Mesothelial cell of epicardium (in vitro differentiated cells): ENCODE results near the gene AUTS2. TPM values are rescaled to one million over a fixed set of nuclear protein-coding genes. Genes with fewer than 3 reads are reported as not detected.

Experiments used
- DNase-seq, 2 experiments: peaks; one replicate each; pipeline ENCODE4 v3.0.0; 2021; ENCODE audit warnings: low spot score in 2 of 2; ENCODE audit not compliant: unreplicated experiment in 2 of 2
- H3K27ac Mint-ChIP-seq: 2 replicates; pipeline ENCODE4 v1.8.0; 2021; ENCODE audit warnings: mixed read lengths
- H3K27me3 Mint-ChIP-seq: 2 replicates; pipeline ENCODE4 v1.8.0; 2021; ENCODE audit warnings: low read depth, mixed read lengths
- H3K36me3 Mint-ChIP-seq: 2 replicates; pipeline ENCODE4 v1.8.0; 2021; ENCODE audit warnings: mixed read lengths
- H3K4me1 Mint-ChIP-seq: 2 replicates; pipeline ENCODE4 v1.8.0; 2021; ENCODE audit warnings: mixed read lengths
- H3K4me3 Mint-ChIP-seq: 2 replicates; pipeline ENCODE4 v1.8.0; 2021; ENCODE audit warnings: mild to moderate bottlenecking, moderate library complexity, mixed read lengths
- H3K9me3 Mint-ChIP-seq: 2 replicates; pipeline ENCODE4 v1.8.0; 2021; ENCODE audit warnings: mixed read lengths
- total RNA-seq: library from RNA; stranded (reverse); gene quantifications from 3 replicates; pipeline ENCODE4 v1.2.1, GENCODE V29; 2021
- TF ChIP-seq, protein P1 (sequence below): fragments of 200-600 bp; sonication (generic); IDR thresholded peaks from one replicate; pipeline ENCODE4 v1.5.0; 2021; ENCODE audit warnings: antibody characterized with exemption; ENCODE audit not compliant: unreplicated experiment

The AUTS2 gene
- total RNA-seq, 1 donor from 2014 or later, result 135 TPM

DNA sequence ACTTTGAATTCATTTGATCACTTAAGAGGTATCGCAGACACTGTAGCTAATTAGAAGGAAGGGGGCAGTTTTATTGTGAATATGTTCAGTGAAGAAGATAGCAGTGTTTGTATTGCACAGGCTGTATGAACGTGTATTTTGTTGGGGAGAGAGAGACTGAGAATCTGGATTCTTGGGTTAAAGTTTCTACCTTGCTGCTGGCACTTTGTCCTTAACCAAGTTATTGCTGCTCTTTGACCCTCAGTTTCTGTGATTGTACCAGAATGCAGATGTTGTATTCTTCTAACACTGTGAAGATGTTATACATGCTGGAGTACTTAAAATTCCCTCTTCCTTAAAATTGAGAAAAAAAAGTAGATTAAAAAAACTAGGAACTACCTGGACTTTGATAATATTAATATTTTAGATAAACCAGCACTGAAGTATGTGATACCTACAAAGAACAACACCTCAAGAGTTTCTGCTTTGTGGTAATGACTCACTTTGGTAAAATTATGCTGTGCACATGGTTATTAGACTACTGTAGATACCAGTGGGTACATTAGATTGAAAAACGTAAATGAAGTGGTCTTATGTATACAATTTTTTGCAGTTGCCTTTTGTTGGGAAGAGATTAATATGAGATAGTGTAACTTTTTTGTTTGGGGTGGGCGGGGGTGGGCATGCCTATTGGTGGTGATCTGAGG, 321.3 kb downstream of the AUTS2 start:
- TF ChIP-seq, protein P1, sequence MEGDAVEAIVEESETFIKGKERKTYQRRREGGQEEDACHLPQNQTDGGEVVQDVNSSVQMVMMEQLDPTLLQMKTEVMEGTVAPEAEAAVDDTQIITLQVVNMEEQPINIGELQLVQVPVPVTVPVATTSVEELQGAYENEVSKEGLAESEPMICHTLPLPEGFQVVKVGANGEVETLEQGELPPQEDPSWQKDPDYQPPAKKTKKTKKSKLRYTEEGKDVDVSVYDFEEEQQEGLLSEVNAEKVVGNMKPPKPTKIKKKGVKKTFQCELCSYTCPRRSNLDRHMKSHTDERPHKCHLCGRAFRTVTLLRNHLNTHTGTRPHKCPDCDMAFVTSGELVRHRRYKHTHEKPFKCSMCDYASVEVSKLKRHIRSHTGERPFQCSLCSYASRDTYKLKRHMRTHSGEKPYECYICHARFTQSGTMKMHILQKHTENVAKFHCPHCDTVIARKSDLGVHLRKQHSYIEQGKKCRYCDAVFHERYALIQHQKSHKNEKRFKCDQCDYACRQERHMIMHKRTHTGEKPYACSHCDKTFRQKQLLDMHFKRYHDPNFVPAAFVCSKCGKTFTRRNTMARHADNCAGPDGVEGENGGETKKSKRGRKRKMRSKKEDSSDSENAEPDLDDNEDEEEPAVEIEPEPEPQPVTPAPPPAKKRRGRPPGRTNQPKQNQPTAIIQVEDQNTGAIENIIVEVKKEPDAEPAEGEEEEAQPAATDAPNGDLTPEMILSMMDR, result no peak
- Mint-ChIP-seq H3K4me3 (no peak overlapping the region), H3K27me3 (no peaks in the 10 kb centered on the region), H3K36me3 (no peaks in the 10 kb centered on the region), H3K27ac (no peak overlapping the region), H3K4me1 (peaks cover 4% of the 10 kb centered on the region), H3K9me3 (no peaks in the 10 kb centered on the region)
- DNase-seq, result no peak

DNA sequence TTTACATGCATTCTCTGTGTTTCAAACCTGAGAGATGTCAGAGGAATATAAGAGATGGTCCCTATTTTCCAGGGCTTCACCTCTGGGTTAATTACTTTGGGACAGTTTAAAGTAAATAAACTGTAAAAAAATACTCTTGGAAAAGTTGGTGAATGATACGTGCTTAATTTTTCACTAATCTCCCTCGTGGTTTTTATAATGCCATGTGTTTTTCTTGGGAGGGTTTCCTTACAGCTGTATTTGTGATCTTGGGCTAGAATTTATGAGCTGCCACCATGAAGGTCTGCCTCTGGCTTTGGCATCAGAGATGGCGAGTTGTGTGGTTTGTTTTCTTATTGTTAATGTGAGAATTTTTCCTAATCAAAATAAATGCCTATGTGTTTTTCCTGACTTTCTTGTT, 322.5 kb downstream of the AUTS2 start:
- no peak for DNase-seq
- Mint-ChIP-seq H3K9me3 (peaks cover 8% of the 10 kb centered on the region), H3K27ac (no peak overlapping the region), H3K27me3 (no peaks in the 10 kb centered on the region), H3K4me3 (no peak overlapping the region), H3K4me1 (peaks cover 4% of the 10 kb centered on the region), H3K36me3 (peaks cover 4% of the 10 kb centered on the region)
- TF ChIP-seq, protein P1, result no peak

DNA sequence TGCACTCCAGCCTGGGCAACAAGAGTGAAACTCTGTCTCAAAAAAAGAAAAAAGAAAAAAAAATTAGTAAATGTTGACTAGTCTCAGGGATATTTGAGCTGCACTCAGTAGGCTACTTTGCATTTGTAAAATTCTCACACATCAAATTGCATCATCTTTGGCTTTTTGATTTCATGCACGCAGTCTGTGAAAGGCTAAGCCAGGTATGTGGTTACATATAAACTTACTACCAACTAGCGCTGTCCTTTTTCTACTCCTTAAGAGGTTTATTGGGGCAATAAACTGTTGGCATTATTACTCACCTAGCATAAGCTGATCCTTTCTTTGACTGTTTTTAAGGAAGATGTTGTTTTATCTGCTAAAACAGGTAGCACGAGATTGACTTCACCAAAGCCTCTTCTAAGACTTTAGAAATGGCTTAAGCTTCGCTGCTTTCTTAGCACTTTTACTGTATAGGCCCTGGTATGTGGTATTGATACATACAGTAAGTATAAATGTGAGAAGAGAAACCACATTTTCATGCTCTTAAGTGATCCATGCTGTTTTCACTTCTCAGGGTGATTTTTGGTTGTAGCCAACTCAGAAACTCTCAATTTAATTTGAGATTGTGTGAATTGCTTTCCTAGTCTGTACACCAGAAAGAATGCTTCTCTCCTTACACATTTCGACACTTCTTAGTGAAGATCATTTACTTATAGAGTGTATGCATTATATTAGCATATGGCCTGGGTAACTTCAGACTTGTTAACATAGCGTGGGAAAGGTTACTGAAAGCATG, 323.9 kb downstream of the AUTS2 start:
- DNase-seq, result no peak
- Mint-ChIP-seq H3K27me3 (no peaks in the 10 kb centered on the region), H3K4me1 (peaks cover 4% of the 10 kb centered on the region), H3K9me3 (peaks cover 13% of the 10 kb centered on the region), H3K36me3 (peaks cover 6% of the 10 kb centered on the region), H3K4me3 (no peak overlapping the region), H3K27ac (no peak overlapping the region)
- TF ChIP-seq, protein P1, result no peak

DNA sequence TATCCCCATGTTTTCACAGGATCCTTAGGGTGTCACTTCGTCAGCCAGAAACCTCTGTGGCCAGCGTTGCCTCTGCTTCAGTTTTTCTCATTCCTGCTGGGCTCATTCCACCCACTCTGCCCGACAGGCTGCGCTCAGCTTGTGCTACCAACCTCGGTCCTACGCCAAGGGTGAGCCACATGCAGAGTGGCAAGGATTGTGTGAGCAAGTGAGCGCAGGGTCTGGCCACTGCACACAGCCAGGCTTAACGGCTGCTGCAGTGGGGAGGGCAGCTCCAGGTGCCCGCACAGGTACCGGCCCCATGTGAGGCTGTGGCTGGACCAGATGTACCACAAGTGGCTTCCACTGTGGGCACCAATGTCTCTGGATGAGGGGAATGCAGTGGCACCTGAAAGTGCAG, 329.2 kb downstream of the AUTS2 start:
- H3K27me3 Mint-ChIP-seq, result no peaks in the 10 kb centered on the region
- H3K9me3 Mint-ChIP-seq, result peaks cover 13% of the 10 kb centered on the region
- TF ChIP-seq, protein P1, result no peak
- peaks cover 8% of the 10 kb centered on the region for H3K4me1 Mint-ChIP-seq
- no peak for DNase-seq
- no peak overlapping the region for H3K4me3 Mint-ChIP-seq
- peaks cover 6% of the 10 kb centered on the region for H3K36me3 Mint-ChIP-seq
- H3K27ac Mint-ChIP-seq, result no peak overlapping the region

DNA sequence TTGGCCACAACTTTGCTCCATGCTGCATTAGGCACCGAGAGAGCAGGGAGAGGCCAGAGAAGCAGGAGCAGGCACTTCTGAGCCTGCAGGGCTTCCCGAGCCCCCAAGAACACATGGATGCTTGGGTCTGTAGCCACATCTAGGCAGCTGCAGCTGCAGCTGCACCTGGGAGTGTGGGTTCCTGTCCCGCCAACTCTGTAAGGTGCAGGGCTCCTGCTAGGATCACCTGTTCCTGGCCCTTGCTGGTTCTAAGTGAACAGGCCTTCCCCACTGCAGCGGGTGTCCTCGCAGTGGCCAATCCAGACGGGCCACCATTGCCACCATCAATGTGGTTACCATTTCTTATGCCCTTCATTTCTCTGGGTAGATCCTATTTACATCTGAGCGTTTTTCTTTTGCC, 330.3 kb downstream of the AUTS2 start:
- Mint-ChIP-seq H3K27me3 (no peaks in the 10 kb centered on the region), H3K36me3 (peaks cover 6% of the 10 kb centered on the region), H3K4me1 (peaks cover 8% of the 10 kb centered on the region), H3K4me3 (no peak overlapping the region), H3K27ac (no peak overlapping the region), H3K9me3 (peaks cover 13% of the 10 kb centered on the region)
- TF ChIP-seq, protein P1, result no peak
- no peak for DNase-seq
